Measurements from ENCODE around the gene PTPRD. TPM values are rescaled to one million over a fixed set of nuclear protein-coding genes. Genes with fewer than 3 reads are reported as not detected.

Gene PTPRD
- total RNA-seq, 1 experiment from 2014 or later = 0.02 TPM

DNA sequence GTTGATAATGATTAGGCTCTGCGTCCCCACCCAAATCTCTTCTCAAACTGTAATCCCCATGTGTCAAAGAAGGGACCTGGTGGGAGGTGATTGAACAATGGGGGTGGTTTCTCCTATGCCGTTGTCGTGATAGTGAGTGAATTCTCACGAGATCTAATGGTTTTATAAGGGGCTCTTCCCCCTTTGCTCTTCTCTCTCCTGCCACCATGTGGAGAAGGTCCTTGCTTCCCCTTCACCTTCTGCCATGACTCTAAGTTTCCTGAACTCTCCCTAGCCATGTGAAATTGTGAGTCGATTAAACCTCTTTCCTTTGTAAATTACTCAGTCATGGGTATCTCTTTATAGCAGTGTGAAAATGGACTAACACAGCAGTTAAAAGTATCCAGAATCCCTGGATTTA lies 2098.0 kb downstream of the PTPRD start:
- Histone ChIP-seq H3K9me2 (ENCODE audit: insufficient read depth) (no peaks in the 10 kb centered on the region), H3K4me2 (ENCODE audit: low read length) (no peak overlapping the region), H3K9me3 (ENCODE audit: control insufficient read depth in 1 of 2, insufficient read depth in 1 of 2, low read depth in 1 of 2, low read length in 2 of 2) (peaks cover 7 to 10% of the 10 kb centered on the region in 2 experiments; a peak in 3 of 4 replicates), H3K79me2 (ENCODE audit: insufficient read depth, low read length) (no peaks in the 10 kb centered on the region), H4K20me1 (ENCODE audit: insufficient read depth) (no peaks in the 10 kb centered on the region), H2AFZ (ENCODE audit: low read depth, low read length, poor library complexity, severe bottlenecking) (no peak overlapping the region), H3K27me3 (ENCODE audit: insufficient read depth, low read length) (no peaks in the 10 kb centered on the region), H3K27ac (ENCODE audit: low read depth, low read length) (no peak overlapping the region), H3K4me3 (replicated peaks in 1 of 2; ENCODE audit: low read depth in 1 of 2, low read length in 2 of 2) (no peak overlapping the region), H3K36me3 (ENCODE audit: control insufficient read depth in 1 of 2, insufficient read depth in 2 of 2, low read length in 2 of 2) (no peaks in the 10 kb centered on the region), H3K4me1 (ENCODE audit: control insufficient read depth in 1 of 2, insufficient read depth in 2 of 2, low read length in 2 of 2) (no peaks in the 10 kb centered on the region), H3K9ac (ENCODE audit: low read length) (no peak overlapping the region)
- ATAC-seq = no peak
- no peak for TF ChIP-seq SP1 (IDR thresholded peaks at IDR 0.05; ENCODE audit: low read depth)
- TF ChIP-seq, protein P1, sequence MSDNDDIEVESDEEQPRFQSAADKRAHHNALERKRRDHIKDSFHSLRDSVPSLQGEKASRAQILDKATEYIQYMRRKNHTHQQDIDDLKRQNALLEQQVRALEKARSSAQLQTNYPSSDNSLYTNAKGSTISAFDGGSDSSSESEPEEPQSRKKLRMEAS (IDR thresholded peaks at IDR 0.05) = no peak
- TF ChIP-seq ELF1 (IDR thresholded peaks at IDR 0.05; ENCODE audit: borderline replicate concordance, low read depth) = no peak
- TF ChIP-seq RAD21 (IDR thresholded peaks at IDR 0.05; ENCODE audit: low read depth) = no peak
- TF ChIP-seq TCF7L2 (IDR thresholded peaks at IDR 0.05; ENCODE audit: borderline replicate concordance, extremely low read depth, insufficient read depth, insufficient read length) = no peak
- no peak for TF ChIP-seq CEBPB (IDR thresholded peaks at IDR 0.05; ENCODE audit: low read depth)
- no peak for TF ChIP-seq POLR2A (IDR thresholded peaks at IDR 0.05; ENCODE audit: borderline replicate concordance, extremely low read depth, insufficient read depth, insufficient read length)
- no peak for TF ChIP-seq EZH2 (IDR thresholded peaks at IDR 0.05)
- TF ChIP-seq, protein P2, sequence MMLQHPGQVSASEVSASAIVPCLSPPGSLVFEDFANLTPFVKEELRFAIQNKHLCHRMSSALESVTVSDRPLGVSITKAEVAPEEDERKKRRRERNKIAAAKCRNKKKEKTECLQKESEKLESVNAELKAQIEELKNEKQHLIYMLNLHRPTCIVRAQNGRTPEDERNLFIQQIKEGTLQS (IDR thresholded peaks at IDR 0.05) = no peak
- no peak for TF ChIP-seq SIN3A (IDR thresholded peaks at IDR 0.05; ENCODE audit: low read depth)
- no peak for TF ChIP-seq YY1 (IDR thresholded peaks at IDR 0.05; ENCODE audit: extremely low read depth, insufficient replicate concordance, low read depth, low read length)
- TF ChIP-seq EGR1 (IDR thresholded peaks at IDR 0.05; ENCODE audit: low read depth) = no peak
- TF ChIP-seq, protein P3, sequence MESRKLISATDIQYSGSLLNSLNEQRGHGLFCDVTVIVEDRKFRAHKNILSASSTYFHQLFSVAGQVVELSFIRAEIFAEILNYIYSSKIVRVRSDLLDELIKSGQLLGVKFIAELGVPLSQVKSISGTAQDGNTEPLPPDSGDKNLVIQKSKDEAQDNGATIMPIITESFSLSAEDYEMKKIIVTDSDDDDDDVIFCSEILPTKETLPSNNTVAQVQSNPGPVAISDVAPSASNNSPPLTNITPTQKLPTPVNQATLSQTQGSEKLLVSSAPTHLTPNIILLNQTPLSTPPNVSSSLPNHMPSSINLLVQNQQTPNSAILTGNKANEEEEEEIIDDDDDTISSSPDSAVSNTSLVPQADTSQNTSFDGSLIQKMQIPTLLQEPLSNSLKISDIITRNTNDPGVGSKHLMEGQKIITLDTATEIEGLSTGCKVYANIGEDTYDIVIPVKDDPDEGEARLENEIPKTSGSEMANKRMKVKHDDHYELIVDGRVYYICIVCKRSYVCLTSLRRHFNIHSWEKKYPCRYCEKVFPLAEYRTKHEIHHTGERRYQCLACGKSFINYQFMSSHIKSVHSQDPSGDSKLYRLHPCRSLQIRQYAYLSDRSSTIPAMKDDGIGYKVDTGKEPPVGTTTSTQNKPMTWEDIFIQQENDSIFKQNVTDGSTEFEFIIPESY (IDR thresholded peaks at IDR 0.05; ENCODE audit: extremely low read depth, insufficient replicate concordance, low read length) = no peak
- TF ChIP-seq ZFX (IDR thresholded peaks at IDR 0.05) = no peak
- TF ChIP-seq, protein P4, sequence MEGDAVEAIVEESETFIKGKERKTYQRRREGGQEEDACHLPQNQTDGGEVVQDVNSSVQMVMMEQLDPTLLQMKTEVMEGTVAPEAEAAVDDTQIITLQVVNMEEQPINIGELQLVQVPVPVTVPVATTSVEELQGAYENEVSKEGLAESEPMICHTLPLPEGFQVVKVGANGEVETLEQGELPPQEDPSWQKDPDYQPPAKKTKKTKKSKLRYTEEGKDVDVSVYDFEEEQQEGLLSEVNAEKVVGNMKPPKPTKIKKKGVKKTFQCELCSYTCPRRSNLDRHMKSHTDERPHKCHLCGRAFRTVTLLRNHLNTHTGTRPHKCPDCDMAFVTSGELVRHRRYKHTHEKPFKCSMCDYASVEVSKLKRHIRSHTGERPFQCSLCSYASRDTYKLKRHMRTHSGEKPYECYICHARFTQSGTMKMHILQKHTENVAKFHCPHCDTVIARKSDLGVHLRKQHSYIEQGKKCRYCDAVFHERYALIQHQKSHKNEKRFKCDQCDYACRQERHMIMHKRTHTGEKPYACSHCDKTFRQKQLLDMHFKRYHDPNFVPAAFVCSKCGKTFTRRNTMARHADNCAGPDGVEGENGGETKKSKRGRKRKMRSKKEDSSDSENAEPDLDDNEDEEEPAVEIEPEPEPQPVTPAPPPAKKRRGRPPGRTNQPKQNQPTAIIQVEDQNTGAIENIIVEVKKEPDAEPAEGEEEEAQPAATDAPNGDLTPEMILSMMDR (IDR thresholded peaks at IDR 0.05 in 2 of 3, conservative IDR thresholded peaks at IDR 0.05 in 1 of 3; ENCODE audit: borderline replicate concordance in 1 of 3, insufficient read depth in 1 of 3, low read depth in 2 of 3, low read length in 2 of 3) = no peak
- no peak for TF ChIP-seq ZNF274 (IDR thresholded peaks at IDR 0.05; ENCODE audit: low read depth, low read length)
- no peak for TF ChIP-seq EZH2phosphoT487 (IDR thresholded peaks at IDR 0.05; ENCODE audit: borderline replicate concordance)
- no peak for TF ChIP-seq CBX3 (IDR thresholded peaks at IDR 0.05; ENCODE audit: low read depth)
- no TSS peak for BruUV-seq (replicated peaks)
- intact Hi-C loops (cut with micrococcal nuclease) = no loop called here
- ChIA-PET CTCF (no interaction called here), RAD21 (ENCODE audit: low non-redundant PET in 1 of 2, low total read pairs in 2 of 2, uncharacterized antibody in 2 of 2, unreplicated experiment in 2 of 2) (no interaction called here), POLR2A (no interaction called here)
- DNase-seq (ENCODE audit: low read depth, low spot score) = no peak
